HEK293 (cell line): ENCODE measurements around the gene BIRC3.

Source experiments
- BCL11B ChIP-seq: fragments of 450-650 bp; formaldehyde crosslinking; IDR thresholded peaks from 2 replicates; pipeline ENCODE4 v1.5.1; 2016; ENCODE audit warnings: low read depth, missing biosample characterization, missing genetic modification characterization
- GFI1B ChIP-seq: fragments of 450-650 bp; formaldehyde crosslinking; IDR thresholded peaks from 2 replicates; pipeline ENCODE4 v1.5.1; 2016; ENCODE audit warnings: missing biosample characterization, missing genetic modification characterization
- GLI4 ChIP-seq: fragments of 450-650 bp; formaldehyde crosslinking; IDR thresholded peaks from 2 replicates; pipeline ENCODE4 v1.5.1; 2016; ENCODE audit warnings: missing biosample characterization, missing genetic modification characterization
- GLIS2 ChIP-seq: fragments of 450-650 bp; formaldehyde crosslinking; IDR thresholded peaks from 2 replicates; pipeline ENCODE4 v1.5.1; 2016; ENCODE audit warnings: missing biosample characterization, missing genetic modification characterization
- HIC1 ChIP-seq: fragments of 450-650 bp; formaldehyde crosslinking; IDR thresholded peaks from 2 replicates; pipeline ENCODE4 v1.5.1; 2016; ENCODE audit warnings: missing biosample characterization, missing genetic modification characterization
- SETDB1 ChIP-seq: IDR thresholded peaks from one replicate; pipeline ENCODE4 v1.6.1; 2017; ENCODE audit warnings: mild to moderate bottlenecking, low read length, moderate library complexity, mixed read lengths; ENCODE audit not compliant: insufficient read length
- YY2 ChIP-seq: fragments of 450-650 bp; formaldehyde crosslinking; IDR thresholded peaks from 2 replicates; pipeline ENCODE4 v1.5.1; 2016; ENCODE audit warnings: missing biosample characterization, missing genetic modification characterization
- ZBTB1 ChIP-seq: fragments of 450-650 bp; formaldehyde crosslinking; IDR thresholded peaks from 2 replicates; pipeline ENCODE4 v1.5.1; 2016; ENCODE audit warnings: missing biosample characterization, missing genetic modification characterization
- ZBTB10 ChIP-seq: fragments of 450-650 bp; formaldehyde crosslinking; IDR thresholded peaks from 2 replicates; pipeline ENCODE4 v1.5.1; 2016; ENCODE audit warnings: missing biosample characterization, missing genetic modification characterization
- ZNF121 ChIP-seq: fragments of 450-650 bp; formaldehyde crosslinking; IDR thresholded peaks from 2 replicates; pipeline ENCODE4 v1.5.1; 2016; ENCODE audit warnings: missing biosample characterization, missing genetic modification characterization
- ZNF23 ChIP-seq: fragments of 450-650 bp; formaldehyde crosslinking; IDR thresholded peaks from 2 replicates; pipeline ENCODE4 v1.5.1; 2016; ENCODE audit warnings: missing biosample characterization, missing genetic modification characterization, borderline replicate concordance
- ZNF426 ChIP-seq: fragments of 450-650 bp; formaldehyde crosslinking; IDR thresholded peaks from 2 replicates; pipeline ENCODE4 v1.5.1; 2017; ENCODE audit warnings: missing biosample characterization, missing genetic modification characterization, mild to moderate bottlenecking, inconsistent platforms, moderate library complexity
- ZNF621 ChIP-seq: fragments of 450-650 bp; formaldehyde crosslinking; IDR thresholded peaks from 2 replicates; pipeline ENCODE4 v1.5.1; 2017; ENCODE audit warnings: missing biosample characterization, missing genetic modification characterization
- ZNF707 ChIP-seq: fragments of 450-650 bp; formaldehyde crosslinking; IDR thresholded peaks from 2 replicates; pipeline ENCODE4 v1.5.1; 2016; ENCODE audit warnings: missing biosample characterization, missing genetic modification characterization
- ZNF76 ChIP-seq: fragments of 450-650 bp; formaldehyde crosslinking; IDR thresholded peaks from 2 replicates; pipeline ENCODE4; 2016; ENCODE audit warnings: low read depth, missing biosample characterization, missing genetic modification characterization, borderline replicate concordance
- TF ChIP-seq, protein P1 (sequence below): fragments of 450-650 bp; formaldehyde crosslinking; IDR thresholded peaks from 2 replicates; pipeline ENCODE4 v1.5.1; 2016; ENCODE audit warnings: missing biosample characterization, missing genetic modification characterization
- TF ChIP-seq, protein P2 (sequence below): fragments of 450-650 bp; formaldehyde crosslinking; IDR thresholded peaks from 2 replicates; pipeline ENCODE4 v1.5.1; 2016; ENCODE audit warnings: missing biosample characterization, missing genetic modification characterization, borderline replicate concordance
- TF ChIP-seq, protein P3 (sequence below): fragments of 450-650 bp; formaldehyde crosslinking; IDR thresholded peaks from 2 replicates; pipeline ENCODE4 v1.5.1; 2016; ENCODE audit warnings: missing biosample characterization, missing genetic modification characterization
- TF ChIP-seq, protein P4 (sequence below): fragments of 450-650 bp; formaldehyde crosslinking; conservative IDR thresholded peaks from 2 replicates; pipeline ENCODE4 v1.5.1; 2016; ENCODE audit warnings: low read depth, missing biosample characterization, missing genetic modification characterization
- TF ChIP-seq, protein P5 (sequence below): fragments of 450-650 bp; formaldehyde crosslinking; IDR thresholded peaks from 2 replicates; pipeline ENCODE4 v1.5.1; 2016; ENCODE audit warnings: missing biosample characterization, missing genetic modification characterization

BIRC3 gene

DNA sequence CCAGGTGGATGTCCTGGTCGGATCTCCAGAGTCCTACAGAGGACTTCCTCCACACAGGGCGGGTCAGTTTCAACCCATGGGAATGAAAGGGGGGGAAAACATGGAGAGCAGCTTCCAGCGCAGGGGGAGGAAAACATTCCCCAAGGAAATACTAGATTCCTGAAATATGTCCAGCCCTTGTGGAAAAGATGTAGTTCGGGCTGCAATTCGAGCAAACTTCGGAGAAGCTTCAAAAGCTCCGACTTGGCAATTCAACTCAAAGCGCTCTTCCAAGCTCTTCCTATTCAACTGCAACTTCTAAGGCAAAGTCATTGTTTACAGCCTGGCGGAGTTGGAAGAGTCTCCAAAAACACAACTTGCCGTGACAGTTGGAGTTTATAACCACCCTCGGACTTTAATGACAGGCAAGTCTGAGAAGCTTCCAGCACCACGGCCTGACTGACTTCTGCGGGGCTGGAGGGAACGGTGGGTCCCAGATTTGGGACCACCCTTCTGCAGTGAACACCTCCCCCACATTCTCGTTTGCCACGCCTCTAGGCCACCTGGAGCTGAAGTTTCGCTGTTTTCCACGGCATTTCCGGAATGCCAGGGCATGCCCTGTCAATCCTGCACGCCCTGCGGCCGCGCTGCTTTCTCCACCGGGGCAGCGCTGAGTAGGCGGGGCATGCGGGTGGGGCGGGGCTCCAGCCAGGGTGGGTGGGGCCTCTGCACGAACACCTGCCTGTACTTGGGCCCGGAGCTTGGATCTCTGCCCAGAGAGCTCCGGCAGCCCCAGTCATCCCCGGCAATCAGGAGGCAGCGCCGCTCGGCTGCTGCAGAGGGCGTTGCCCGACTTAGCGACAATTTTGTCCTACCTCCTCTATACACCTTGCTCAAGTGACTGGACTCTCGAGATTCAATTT lies 49.0 kb upstream of the BIRC3 start (continued):
- TF ChIP-seq GFI1B (no peak), ZNF76 (tag by site-specific recombination) (no peak), ZNF23 (no peak), ZNF621 (tag by site-specific recombination) (no peak), ZNF121 (no peak), ZBTB10 (tag by site-specific recombination) (no peak), GLIS2 (tag by site-specific recombination) (peak; percentile 19; the same call in 1 of the 2 replicates), BCL11B (no peak), ZNF707 (no peak), ZNF426 (no peak), YY2 (tag by site-specific recombination) (no peak), ZBTB1 (tag by site-specific recombination) (no peak), SETDB1 (no peak), HIC1 (tag by site-specific recombination) (peak; percentile 49; the same call in 1 of the 2 replicates), GLI4 (tag by site-specific recombination) (no peak)
- TF ChIP-seq, protein P1, sequence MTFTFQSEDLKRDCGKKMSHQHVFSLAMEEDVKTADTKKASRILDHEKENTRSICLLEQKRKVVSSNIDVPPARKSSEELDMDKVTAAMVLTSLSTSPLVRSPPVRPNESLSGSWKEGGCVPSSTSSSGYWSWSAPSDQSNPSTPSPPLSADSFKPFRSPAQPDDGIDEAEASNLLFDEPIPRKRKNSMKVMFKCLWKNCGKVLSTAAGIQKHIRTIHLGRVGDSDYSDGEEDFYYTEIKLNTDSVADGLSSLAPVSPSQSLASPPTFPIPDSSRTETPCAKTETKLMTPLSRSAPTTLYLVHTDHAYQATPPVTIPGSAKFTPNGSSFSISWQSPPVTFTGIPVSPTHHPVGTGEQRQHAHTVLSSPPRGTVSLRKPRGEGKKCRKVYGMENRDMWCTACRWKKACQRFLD, result no peak
- TF ChIP-seq, protein P2, sequence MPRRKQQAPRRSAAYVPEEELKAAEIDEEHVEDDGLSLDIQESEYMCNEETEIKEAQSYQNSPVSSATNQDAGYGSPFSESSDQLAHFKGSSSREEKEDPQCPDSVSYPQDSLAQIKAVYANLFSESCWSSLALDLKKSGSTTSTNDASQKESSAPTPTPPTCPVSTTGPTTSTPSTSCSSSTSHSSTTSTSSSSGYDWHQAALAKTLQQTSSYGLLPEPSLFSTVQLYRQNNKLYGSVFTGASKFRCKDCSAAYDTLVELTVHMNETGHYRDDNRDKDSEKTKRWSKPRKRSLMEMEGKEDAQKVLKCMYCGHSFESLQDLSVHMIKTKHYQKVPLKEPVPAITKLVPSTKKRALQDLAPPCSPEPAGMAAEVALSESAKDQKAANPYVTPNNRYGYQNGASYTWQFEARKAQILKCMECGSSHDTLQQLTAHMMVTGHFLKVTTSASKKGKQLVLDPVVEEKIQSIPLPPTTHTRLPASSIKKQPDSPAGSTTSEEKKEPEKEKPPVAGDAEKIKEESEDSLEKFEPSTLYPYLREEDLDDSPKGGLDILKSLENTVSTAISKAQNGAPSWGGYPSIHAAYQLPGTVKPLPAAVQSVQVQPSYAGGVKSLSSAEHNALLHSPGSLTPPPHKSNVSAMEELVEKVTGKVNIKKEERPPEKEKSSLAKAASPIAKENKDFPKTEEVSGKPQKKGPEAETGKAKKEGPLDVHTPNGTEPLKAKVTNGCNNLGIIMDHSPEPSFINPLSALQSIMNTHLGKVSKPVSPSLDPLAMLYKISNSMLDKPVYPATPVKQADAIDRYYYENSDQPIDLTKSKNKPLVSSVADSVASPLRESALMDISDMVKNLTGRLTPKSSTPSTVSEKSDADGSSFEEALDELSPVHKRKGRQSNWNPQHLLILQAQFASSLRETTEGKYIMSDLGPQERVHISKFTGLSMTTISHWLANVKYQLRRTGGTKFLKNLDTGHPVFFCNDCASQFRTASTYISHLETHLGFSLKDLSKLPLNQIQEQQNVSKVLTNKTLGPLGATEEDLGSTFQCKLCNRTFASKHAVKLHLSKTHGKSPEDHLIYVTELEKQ, result no peak
- TF ChIP-seq, protein P3, sequence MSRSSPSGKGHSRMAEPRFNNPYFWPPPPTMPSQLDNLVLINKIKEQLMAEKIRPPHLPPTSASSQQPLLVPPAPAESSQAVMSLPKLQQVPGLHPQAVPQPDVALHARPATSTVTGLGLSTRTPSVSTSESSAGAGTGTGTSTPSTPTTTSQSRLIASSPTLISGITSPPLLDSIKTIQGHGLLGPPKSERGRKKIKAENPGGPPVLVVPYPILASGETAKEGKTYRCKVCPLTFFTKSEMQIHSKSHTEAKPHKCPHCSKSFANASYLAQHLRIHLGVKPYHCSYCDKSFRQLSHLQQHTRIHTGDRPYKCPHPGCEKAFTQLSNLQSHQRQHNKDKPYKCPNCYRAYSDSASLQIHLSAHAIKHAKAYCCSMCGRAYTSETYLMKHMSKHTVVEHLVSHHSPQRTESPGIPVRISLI (tag by site-specific recombination), result no peak
- TF ChIP-seq, protein P4, sequence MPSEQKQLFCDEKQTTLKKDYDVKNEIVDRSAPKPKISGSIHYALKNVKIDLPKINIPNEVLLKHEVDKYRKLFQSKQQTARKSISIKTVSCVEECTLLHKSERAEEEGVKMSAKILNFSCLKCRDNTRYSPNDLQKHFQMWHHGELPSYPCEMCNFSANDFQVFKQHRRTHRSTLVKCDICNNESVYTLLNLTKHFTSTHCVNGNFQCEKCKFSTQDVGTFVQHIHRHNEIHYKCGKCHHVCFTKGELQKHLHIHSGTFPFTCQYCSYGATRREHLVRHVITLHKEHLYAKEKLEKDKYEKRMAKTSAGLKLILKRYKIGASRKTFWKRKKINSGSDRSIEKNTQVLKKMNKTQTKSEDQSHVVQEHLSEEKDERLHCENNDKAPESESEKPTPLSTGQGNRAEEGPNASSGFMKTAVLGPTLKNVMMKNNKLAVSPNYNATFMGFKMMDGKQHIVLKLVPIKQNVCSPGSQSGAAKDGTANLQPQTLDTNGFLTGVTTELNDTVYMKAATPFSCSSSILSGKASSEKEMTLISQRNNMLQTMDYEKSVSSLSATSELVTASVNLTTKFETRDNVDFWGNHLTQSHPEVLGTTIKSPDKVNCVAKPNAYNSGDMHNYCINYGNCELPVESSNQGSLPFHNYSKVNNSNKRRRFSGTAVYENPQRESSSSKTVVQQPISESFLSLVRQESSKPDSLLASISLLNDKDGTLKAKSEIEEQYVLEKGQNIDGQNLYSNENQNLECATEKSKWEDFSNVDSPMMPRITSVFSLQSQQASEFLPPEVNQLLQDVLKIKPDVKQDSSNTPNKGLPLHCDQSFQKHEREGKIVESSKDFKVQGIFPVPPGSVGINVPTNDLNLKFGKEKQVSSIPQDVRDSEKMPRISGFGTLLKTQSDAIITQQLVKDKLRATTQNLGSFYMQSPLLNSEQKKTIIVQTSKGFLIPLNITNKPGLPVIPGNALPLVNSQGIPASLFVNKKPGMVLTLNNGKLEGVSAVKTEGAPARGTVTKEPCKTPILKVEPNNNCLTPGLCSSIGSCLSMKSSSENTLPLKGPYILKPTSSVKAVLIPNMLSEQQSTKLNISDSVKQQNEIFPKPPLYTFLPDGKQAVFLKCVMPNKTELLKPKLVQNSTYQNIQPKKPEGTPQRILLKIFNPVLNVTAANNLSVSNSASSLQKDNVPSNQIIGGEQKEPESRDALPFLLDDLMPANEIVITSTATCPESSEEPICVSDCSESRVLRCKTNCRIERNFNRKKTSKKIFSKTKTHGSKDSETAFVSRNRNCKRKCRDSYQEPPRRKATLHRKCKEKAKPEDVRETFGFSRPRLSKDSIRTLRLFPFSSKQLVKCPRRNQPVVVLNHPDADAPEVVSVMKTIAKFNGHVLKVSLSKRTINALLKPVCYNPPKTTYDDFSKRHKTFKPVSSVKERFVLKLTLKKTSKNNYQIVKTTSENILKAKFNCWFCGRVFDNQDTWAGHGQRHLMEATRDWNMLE (tag by site-specific recombination), result no peak
- TF ChIP-seq, protein P5, sequence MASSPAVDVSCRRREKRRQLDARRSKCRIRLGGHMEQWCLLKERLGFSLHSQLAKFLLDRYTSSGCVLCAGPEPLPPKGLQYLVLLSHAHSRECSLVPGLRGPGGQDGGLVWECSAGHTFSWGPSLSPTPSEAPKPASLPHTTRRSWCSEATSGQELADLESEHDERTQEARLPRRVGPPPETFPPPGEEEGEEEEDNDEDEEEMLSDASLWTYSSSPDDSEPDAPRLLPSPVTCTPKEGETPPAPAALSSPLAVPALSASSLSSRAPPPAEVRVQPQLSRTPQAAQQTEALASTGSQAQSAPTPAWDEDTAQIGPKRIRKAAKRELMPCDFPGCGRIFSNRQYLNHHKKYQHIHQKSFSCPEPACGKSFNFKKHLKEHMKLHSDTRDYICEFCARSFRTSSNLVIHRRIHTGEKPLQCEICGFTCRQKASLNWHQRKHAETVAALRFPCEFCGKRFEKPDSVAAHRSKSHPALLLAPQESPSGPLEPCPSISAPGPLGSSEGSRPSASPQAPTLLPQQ, result peak; percentile 43; the same call in 1 of the 2 replicates
